ENCODE measurements around the gene RNF126. TPM values are rescaled to one million over a fixed set of nuclear protein-coding genes. Genes with fewer than 3 reads are reported as not detected.
A peak's percentile ranks its signal among the peaks of the same experiment; 100 is the strongest.

Gene RNF126
- total RNA-seq, 1 experiment from 2014 or later: 61.2 TPM

GRCh38 chr19:633068-633785 lies 29.8 kb downstream of the RNF126 start, which contains the start of gene POLRMT:
Gene POLRMT, minus strand, starts transcription at chr19:633537. Its CDS starts 25 bp downstream, at chr19:633512.
- peaks cover 6% of the 10 kb centered on the region; the same call in 1 of the 2 replicates for H3K36me3 ChIP-seq (ENCODE audit: control insufficient read depth, insufficient read depth, low read length)
- intact Hi-C loops (cut with micrococcal nuclease; ENCODE audit: unreplicated experiment) (no loop called here), in situ Hi-C loops (cut with HindIII; ENCODE audit: low pct_unique_long_range_greater_than_20kb, low sequenced_read_pairs) (no loop called here)
- H3K4me3 ChIP-seq (ENCODE audit: low read depth in 2 of 2, low read length in 2 of 2): peak within 1 kb of the TSS; percentile 63 to 85
- H3K27ac ChIP-seq (ENCODE audit: low read length): peak within 1 kb of the TSS; percentile 84
- H3K4me1 ChIP-seq (ENCODE audit: control insufficient read depth, insufficient read depth, low read length): no peaks in the 10 kb centered on the region
- BruUV-seq (replicated peaks): no TSS peak
- ChIA-PET POLR2A (no interaction called here), CTCF (interaction anchor here (0.6 kb wide), 1 partner anchor 45 kb away, joined by 3 read pairs; no protein-coding TSS in a partner anchor)
- TF ChIP-seq SIN3A (IDR thresholded peaks at IDR 0.05; ENCODE audit: borderline replicate concordance, insufficient read depth, low read depth, low read length) (peak; percentile 38; the same call in 1 of the 2 replicates), TCF7L2 (IDR thresholded peaks at IDR 0.05; ENCODE audit: low read depth, low read length) (no peak), REST (IDR thresholded peaks at IDR 0.05; ENCODE audit: insufficient read depth in 1 of 2, low read depth in 2 of 2, low read length in 1 of 2) (no peak), CTCF (IDR thresholded peaks at IDR 0.05) (no peak), POLR2AphosphoS5 (IDR thresholded peaks at IDR 0.05; ENCODE audit: low read depth, low read length) (peak; percentile 42; the same call in 1 of the 2 replicates)
- ATAC-seq (peak; percentile 94), DNase-seq (ENCODE audit: low read depth, low spot score) (peak; percentile 82)
- H3K9me3 ChIP-seq (ENCODE audit: control insufficient read depth, insufficient read depth, low read depth, low read length): no peaks in the 10 kb centered on the region
- no peaks in the 10 kb centered on the region for H3K27me3 ChIP-seq (ENCODE audit: control insufficient read depth, insufficient read depth, low read length)

GRCh38 chr19:632579-633067 lies 30.4 kb downstream of the RNF126 start:
- CTCF ChIA-PET: interaction anchor here (0.6 kb wide), 1 partner anchor 46 kb away, joined by 3 read pairs; no protein-coding TSS in a partner anchor
- H3K4me3 ChIP-seq (ENCODE audit: low read depth in 2 of 2, low read length in 2 of 2): peak overlapping the region; percentile 63 to 85
- peak; percentile 78 for ATAC-seq
- peaks cover 6% of the 10 kb centered on the region; the same call in 1 of the 2 replicates for H3K36me3 ChIP-seq (ENCODE audit: control insufficient read depth, insufficient read depth, low read length)
- TSS peak; percentile 30 for BruUV-seq (replicated peaks)
- no peaks in the 10 kb centered on the region for H3K27me3 ChIP-seq (ENCODE audit: control insufficient read depth, insufficient read depth, low read length)
- no peaks in the 10 kb centered on the region for H3K4me1 ChIP-seq (ENCODE audit: control insufficient read depth, insufficient read depth, low read length)
- in situ Hi-C loops (cut with HindIII; ENCODE audit: low pct_unique_long_range_greater_than_20kb, low sequenced_read_pairs): no loop called here
- POLR2A ChIA-PET: no interaction called here
- no peaks in the 10 kb centered on the region for H3K9me3 ChIP-seq (ENCODE audit: control insufficient read depth, insufficient read depth, low read depth, low read length)
- TF ChIP-seq TCF7L2 (IDR thresholded peaks at IDR 0.05; ENCODE audit: low read depth, low read length): no peak
- intact Hi-C loops (cut with micrococcal nuclease; ENCODE audit: unreplicated experiment): no loop called here
- H3K27ac ChIP-seq (ENCODE audit: low read length): peak overlapping the region; percentile 84
- DNase-seq (ENCODE audit: low read depth, low spot score): no peak

Data from Panc1 (cell line).